HPDE6-E6E7 (cell line): ENCODE results near the gene CD69.

Source experiments
- DNase-seq: peaks from one replicate; pipeline ENCODE4 v3.0.0; 2011; ENCODE audit warnings: missing footprints; ENCODE audit errors: extremely low spot score

The CD69 gene

DNA sequence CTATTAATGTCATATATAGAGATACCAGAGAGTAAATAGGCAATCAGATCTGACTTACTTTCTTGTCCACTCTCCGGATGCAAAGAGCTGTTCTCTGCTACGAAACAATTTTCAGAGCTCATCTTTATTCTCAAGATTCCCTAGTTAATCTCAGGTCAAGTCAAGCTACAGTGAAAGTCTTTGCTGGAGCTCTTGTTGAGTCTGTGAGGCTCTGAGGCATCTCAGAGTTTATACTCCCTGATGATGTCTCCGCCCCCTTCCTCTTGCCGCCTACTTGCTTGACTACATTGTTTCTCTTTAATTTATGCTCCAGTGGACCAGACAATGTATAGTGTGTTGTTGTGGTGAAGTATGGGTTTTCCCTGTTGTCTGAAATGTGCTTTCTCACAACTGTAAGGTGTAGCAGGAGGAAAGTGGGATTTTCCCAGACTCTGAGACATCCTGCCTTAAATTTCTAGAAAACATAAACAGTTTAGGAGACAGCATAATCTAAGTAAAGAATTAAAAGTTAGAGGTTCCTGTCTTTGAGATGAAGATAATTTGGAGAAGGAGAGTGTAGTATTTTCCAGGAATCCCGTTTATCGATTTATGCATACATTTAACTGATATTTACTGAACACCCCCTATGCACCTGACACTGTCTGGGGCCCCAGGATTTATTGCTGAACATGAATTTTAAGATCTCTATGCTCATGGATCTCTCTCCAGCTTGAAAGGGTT, at the start of gene CD69:
Gene CD69, minus strand, starts transcription at position 203 of the 720 bp plus-strand sequence. Its CDS starts 81 bp downstream, at position 122.
- no peak for DNase-seq

GRCh38 chr12:9809866-9810265, 49.2 kb upstream of the CD69 start:
- DNase-seq, result no peak

DNA sequence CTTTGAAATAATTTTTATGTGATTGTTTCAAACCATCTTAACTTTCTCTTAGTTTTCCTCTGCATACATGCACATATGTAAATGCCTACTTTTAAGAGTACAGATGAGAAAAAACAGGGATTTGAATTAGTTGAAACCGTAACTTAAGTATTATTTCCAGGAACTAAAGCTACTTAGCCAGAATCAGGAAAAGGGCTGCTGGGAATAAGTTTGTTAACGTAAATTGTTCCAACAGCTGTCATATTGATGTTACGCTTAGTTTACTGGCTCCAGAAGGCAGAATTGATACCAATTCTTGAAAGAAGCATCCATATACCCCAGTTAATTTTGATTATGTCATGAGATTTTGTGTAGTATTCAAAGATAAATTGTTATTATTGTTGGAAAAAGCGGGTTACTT, 48.6 kb upstream of the CD69 start:
- DNase-seq, result no peak

- DNase-seq, result no peak
Observed at GRCh38 chr12:9808504-9808903, 47.8 kb upstream of the CD69 start.

GRCh38 chr12:9806714-9807113, 46.0 kb upstream of the CD69 start:
- no peak for DNase-seq

GRCh38 chr12:9805883-9806282, 45.2 kb upstream of the CD69 start:
- DNase-seq, result no peak

- no peak for DNase-seq
Observed at GRCh38 chr12:9799961-9800360, 39.3 kb upstream of the CD69 start.

DNA sequence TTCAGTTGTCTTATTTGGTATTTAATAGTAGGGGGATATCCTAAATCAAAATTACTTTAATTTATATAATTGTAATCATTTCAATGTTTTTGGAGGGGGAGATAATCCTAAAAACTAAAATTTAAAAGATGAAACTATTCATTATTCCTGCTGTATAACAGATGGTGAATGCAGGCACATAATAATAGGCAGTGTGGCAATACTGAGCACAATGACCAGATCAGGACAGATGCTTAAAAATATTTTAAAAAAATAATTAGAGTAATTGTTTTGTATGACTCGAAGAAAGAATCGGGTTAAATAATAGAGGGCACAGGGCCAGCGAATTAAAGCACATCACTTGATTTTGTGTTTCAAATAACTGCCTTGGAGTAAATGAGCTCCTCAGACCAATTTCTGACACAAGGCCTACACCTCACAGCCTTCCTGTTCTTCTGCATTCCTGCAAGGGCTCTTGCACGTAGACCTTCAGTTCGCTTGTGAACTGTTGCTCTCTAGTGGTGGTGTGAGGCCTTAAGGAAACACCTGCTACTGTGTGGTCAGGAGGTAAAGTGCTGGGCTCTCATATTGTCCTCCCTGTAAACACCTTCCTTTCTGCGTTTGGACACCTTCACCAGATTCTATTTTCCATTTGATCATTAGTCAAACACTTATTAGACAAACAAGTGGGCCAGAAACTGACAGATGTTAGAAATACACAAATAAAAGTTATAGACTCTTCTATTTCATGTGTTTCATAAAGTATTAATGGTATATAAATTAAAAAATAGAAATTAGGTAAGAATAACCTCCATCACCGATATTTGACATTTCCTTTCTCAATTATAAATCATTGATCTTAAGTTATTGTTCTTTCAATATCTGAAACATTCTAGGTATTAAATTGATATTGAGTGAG, 37.3 kb upstream of the CD69 start:
- DNase-seq, result peak; percentile 77

DNA sequence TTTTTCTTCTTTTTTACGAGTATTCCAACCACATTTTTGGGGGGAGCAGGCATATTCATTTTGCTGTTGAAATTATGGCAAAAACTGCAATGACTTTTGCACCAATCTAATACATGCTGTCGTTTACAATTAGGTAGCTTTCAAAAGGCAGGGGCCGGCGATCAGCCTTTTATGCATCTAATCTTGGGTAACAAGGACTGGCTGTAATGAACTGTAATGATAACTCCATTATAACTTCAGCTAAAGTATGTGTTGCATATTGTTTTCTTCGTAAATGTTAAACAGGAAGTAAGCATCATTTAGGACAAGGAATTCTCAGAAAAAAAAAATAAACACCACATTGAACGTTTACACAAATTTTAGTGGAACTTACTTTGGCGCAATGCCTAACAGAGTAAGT, 36.3 kb upstream of the CD69 start:
- DNase-seq, result no peak

GRCh38 chr12:9796346-9796745, 35.6 kb upstream of the CD69 start:
- no peak for DNase-seq

DNA sequence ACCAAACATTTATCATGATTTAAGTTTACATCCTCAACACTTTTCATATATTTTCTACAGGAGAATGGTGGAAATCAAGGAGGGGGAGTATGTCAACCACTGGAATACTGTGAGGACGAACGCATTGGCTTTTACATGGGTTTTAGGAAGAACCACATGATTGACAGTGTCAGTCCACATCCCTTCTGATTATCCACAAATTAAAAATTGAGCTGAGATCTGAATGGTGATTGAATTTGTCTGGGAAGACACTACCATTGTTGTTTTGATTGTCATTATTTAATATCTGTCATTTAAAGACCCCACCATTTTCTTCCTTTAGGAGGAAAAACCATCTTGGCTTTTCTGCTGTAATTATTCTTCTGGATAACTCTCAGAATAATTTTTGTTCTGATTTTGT, 35.2 kb upstream of the CD69 start:
- no peak for DNase-seq

DNA sequence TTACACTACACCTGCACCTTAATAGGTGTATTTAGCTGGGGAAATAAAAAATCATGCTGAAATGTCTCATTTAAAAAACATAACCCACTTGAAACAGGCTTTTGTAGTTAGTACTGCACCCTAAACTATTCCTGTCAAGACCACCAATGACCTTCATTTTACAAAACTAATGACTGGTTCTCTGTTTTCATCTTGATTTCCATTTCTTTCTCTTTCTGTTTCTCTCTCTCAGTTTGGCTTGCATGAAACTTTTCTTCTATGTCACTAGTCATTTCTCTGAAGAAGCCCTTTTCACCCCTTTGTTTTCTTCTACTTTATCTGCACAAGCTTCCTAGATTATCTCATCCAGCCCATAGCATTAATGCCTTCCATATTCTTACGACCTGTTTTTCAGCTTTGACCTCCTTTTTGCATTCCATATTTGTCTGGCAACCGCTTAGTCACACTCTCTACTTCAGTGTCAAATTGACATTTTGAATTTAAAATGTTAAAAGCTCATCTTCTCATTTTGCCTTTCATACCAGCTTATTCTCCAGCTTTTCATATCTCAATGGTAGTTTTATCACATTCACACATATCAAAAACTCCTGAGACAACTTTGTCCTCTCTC, 33.9 kb upstream of the CD69 start:
- DNase-seq, result no peak

- DNase-seq, result no peak
Observed at GRCh38 chr12:9793779-9794395, 33.2 kb upstream of the CD69 start.

DNA sequence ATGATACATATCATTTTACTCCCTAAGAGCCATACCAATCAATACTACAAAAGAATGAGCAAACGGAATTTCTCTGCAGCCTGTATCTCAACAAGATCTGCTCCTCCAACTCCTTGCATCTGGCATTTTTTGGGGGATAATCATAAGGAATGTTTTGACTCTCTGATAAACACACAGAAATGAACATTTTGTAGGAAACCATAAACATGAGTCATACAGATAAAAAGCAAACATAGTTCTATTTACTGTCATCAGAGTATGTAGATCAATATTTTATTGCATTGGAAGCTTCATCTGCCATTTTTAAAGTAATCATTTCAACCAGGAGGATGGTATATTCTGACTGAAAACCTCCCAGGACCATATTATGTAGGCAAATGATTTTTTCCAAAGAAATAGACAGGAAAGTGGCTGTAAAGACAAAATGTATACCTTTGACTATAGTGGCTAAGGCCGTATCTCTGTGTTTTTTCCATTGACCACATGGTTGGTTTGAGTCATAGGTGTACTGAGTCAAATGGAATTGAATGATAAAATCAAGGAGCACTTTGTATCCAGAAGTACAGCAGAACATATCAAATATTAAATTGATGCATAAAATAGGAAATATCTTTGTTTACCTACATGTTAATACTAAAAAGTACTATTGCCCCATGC, 32.4 kb upstream of the CD69 start:
- no peak for DNase-seq

GRCh38 chr12:9792185-9792900, 31.6 kb upstream of the CD69 start:
- DNase-seq, result no peak

- no peak for DNase-seq
Observed at GRCh38 chr12:9786726-9787717, 26.3 kb upstream of the CD69 start.

- DNase-seq, result no peak
Observed at GRCh38 chr12:9784816-9785215, 24.1 kb upstream of the CD69 start.

- no peak for DNase-seq
Observed at GRCh38 chr12:9784326-9784725, 23.6 kb upstream of the CD69 start.

GRCh38 chr12:9782547-9783382, 22.1 kb upstream of the CD69 start:
- DNase-seq, result no peak
